ENCODE data around the gene CLEC1A. TPM values are rescaled to one million over a fixed set of nuclear protein-coding genes. Genes with fewer than 3 reads are reported as not detected.

Gene CLEC1A
- total RNA-seq, 1 donor, result not detected

GRCh38 chr12:10088955-10089900, 9.6 kb downstream of the CLEC1A start:
- no peak for TF ChIP-seq CTCF (IDR thresholded peaks at IDR 0.05; ENCODE audit: insufficient read depth, low read depth, low read length)
- H3K4me3 ChIP-seq (ENCODE audit: low read depth, low read length), result no peak overlapping the region
- DNase-seq (ENCODE audit: low read depth), result no peak

- no peak overlapping the region for H3K4me3 ChIP-seq (ENCODE audit: low read depth, low read length)
- no peak for TF ChIP-seq CTCF (IDR thresholded peaks at IDR 0.05; ENCODE audit: insufficient read depth, low read depth, low read length)
- DNase-seq (ENCODE audit: low read depth), result no peak
Observed at GRCh38 chr12:10088031-10088430, 10.8 kb downstream of the CLEC1A start.

GRCh38 chr12:10086387-10086786, 12.4 kb downstream of the CLEC1A start:
- no peak for TF ChIP-seq CTCF (IDR thresholded peaks at IDR 0.05; ENCODE audit: insufficient read depth, low read depth, low read length)
- no peak overlapping the region for H3K4me3 ChIP-seq (ENCODE audit: low read depth, low read length)
- DNase-seq (ENCODE audit: low read depth), result no peak

GRCh38 chr12:10084733-10085132, 14.1 kb downstream of the CLEC1A start:
- no peak for DNase-seq (ENCODE audit: low read depth)
- no peak for TF ChIP-seq CTCF (IDR thresholded peaks at IDR 0.05; ENCODE audit: insufficient read depth, low read depth, low read length)
- no peak overlapping the region for H3K4me3 ChIP-seq (ENCODE audit: low read depth, low read length)

- TF ChIP-seq CTCF (IDR thresholded peaks at IDR 0.05; ENCODE audit: insufficient read depth, low read depth, low read length), result no peak
- DNase-seq (ENCODE audit: low read depth), result no peak
- H3K4me3 ChIP-seq (ENCODE audit: low read depth, low read length), result no peak overlapping the region
Observed at GRCh38 chr12:10082117-10082874, 16.5 kb downstream of the CLEC1A start.

- no peak for TF ChIP-seq CTCF (IDR thresholded peaks at IDR 0.05; ENCODE audit: insufficient read depth, low read depth, low read length)
- DNase-seq (ENCODE audit: low read depth), result no peak
- no peak overlapping the region for H3K4me3 ChIP-seq (ENCODE audit: low read depth, low read length)
Observed at GRCh38 chr12:10075451-10075850, 23.3 kb downstream of the CLEC1A start.

All from fibroblast of villous mesenchyme (primary cell).